WTC11 (cell line): ENCODE data around the gene SP2. TPM values are rescaled to one million over a fixed set of nuclear protein-coding genes. Genes with fewer than 3 reads are reported as not detected.

Experiments
- ATAC-seq: fragments of 200-7000 bp; cut with Tn5 transposase; 2 replicates; pipeline ENCODE4 v1.10.0; 2021; ENCODE audit warnings: mild to moderate bottlenecking, moderate library complexity
- CTCF ChIA-PET: fragments of 300-600 bp; sonication (Branson Sonifier 250); formaldehyde crosslinking; loops from one replicate; lab custom pipeline; 2021; ENCODE audit warnings: antibody characterized with exemption; lab: Charles Lee
- POLR2A ChIA-PET: fragments of 350-600 bp; sonication (Branson Sonifier 250); formaldehyde crosslinking; loops from one replicate; lab custom pipeline; 2021; ENCODE audit warnings: antibody characterized with exemption; lab: Charles Lee
- DNase-seq: peaks from one replicate; pipeline ENCODE4 v3.0.0; 2021; ENCODE audit warnings: low spot score
- H3K27ac Mint-ChIP-seq: 2 replicates; pipeline ENCODE4 v1.8.0; 2021; ENCODE audit warnings: mixed read lengths
- H3K27me3 Mint-ChIP-seq: 2 replicates; pipeline ENCODE4 v1.8.0; 2021; ENCODE audit warnings: low read depth, mild to moderate bottlenecking, moderate library complexity, mixed read lengths
- H3K36me3 Mint-ChIP-seq: 2 replicates; pipeline ENCODE4 v1.8.0; 2021; ENCODE audit warnings: mixed read lengths
- H3K4me1 Mint-ChIP-seq: 2 replicates; pipeline ENCODE4 v1.8.0; 2022; ENCODE audit warnings: mixed read lengths
- H3K4me3 Mint-ChIP-seq: 2 replicates; pipeline ENCODE4 v1.8.0; 2021; ENCODE audit warnings: mild to moderate bottlenecking, moderate library complexity, mixed read lengths
- H3K9me3 Mint-ChIP-seq: 2 replicates; pipeline ENCODE4 v1.8.0; 2021; ENCODE audit warnings: mixed read lengths
- CREB1 ChIP-seq: sonication (generic); formaldehyde crosslinking; IDR thresholded peaks from 2 replicates; pipeline ENCODE4 v1.8.0; 2023; ENCODE audit warnings: mild to moderate bottlenecking, missing genetic modification reagents
- EMX1 ChIP-seq: fragments of 250-450 bp; sonication (Bioruptor Pico); IDR thresholded peaks from 2 replicates; pipeline ENCODE4 v1.8.0; 2021; ENCODE audit warnings: mild to moderate bottlenecking
- FOXJ3 ChIP-seq: sonication (generic); formaldehyde crosslinking; IDR thresholded peaks from 2 replicates; pipeline ENCODE4 v1.9.0; 2021; ENCODE audit warnings: missing genetic modification reagents, mild to moderate bottlenecking, borderline replicate concordance
- GRHL2 ChIP-seq: fragments of 250-450 bp; sonication (Bioruptor Pico); IDR thresholded peaks from 2 replicates; pipeline ENCODE4 v1.8.0; 2022; ENCODE audit warnings: mild to moderate bottlenecking, moderate library complexity; ENCODE audit not compliant: insufficient replicate concordance, severe bottlenecking
- HMGA2 ChIP-seq: fragments of 250-450 bp; sonication (Bioruptor Pico); IDR thresholded peaks from 2 replicates; pipeline ENCODE4 v1.4.0; 2021; ENCODE audit warnings: mild to moderate bottlenecking, moderate library complexity
- NFATC4 ChIP-seq: fragments of 250-450 bp; sonication (Bioruptor Pico); IDR thresholded peaks from 2 replicates; pipeline ENCODE4 v1.9.0; 2021; ENCODE audit warnings: mild to moderate bottlenecking
- NFYB ChIP-seq: sonication (generic); formaldehyde crosslinking; conservative IDR thresholded peaks from 2 replicates; pipeline ENCODE4 v1.8.0; 2022; ENCODE audit warnings: low read depth, missing genetic modification reagents
- RELA ChIP-seq: sonication (generic); formaldehyde crosslinking; IDR thresholded peaks from 2 replicates; pipeline ENCODE4 v1.8.1; 2022; ENCODE audit warnings: missing genetic modification reagents, mild to moderate bottlenecking, borderline replicate concordance
- TEAD4 ChIP-seq: sonication (generic); formaldehyde crosslinking; IDR thresholded peaks from 2 replicates; pipeline ENCODE4 v1.8.0; 2022; ENCODE audit warnings: mild to moderate bottlenecking, missing genetic modification reagents
- ZNF219 ChIP-seq: sonication (generic); formaldehyde crosslinking; IDR thresholded peaks from 2 replicates; pipeline ENCODE4 v1.8.0; 2023; ENCODE audit warnings: missing genetic modification reagents, mild to moderate bottlenecking, borderline replicate concordance
- ZNF396 ChIP-seq: fragments of 250-450 bp; sonication (Bioruptor Pico); IDR thresholded peaks from 2 replicates; pipeline ENCODE4 v1.8.0; 2021; ENCODE audit warnings: mild to moderate bottlenecking, moderate library complexity, borderline replicate concordance
- ZNF423 ChIP-seq: fragments of 250-450 bp; sonication (Bioruptor Pico); IDR thresholded peaks from 2 replicates; pipeline ENCODE4 v2.1.2; 2022; ENCODE audit warnings: mild to moderate bottlenecking, moderate library complexity
- total RNA-seq: library from RNA; stranded (reverse); gene quantifications from 3 replicates; pipeline ENCODE4 v1.2.3, GENCODE V29; 2021
- TF ChIP-seq, protein P1 (sequence below): sonication (generic); formaldehyde crosslinking; IDR thresholded peaks from 2 replicates; pipeline ENCODE4 v1.8.1; 2022; ENCODE audit warnings: mild to moderate bottlenecking, missing genetic modification reagents, moderate library complexity, borderline replicate concordance
- TF ChIP-seq, protein P2 (sequence below): sonication (generic); formaldehyde crosslinking; IDR thresholded peaks from 2 replicates; pipeline ENCODE4 v1.8.1; 2022; ENCODE audit warnings: low read depth, missing genetic modification reagents, borderline replicate concordance
- TF ChIP-seq, protein P3 (sequence below): sonication (generic); formaldehyde crosslinking; IDR thresholded peaks from 2 replicates; pipeline ENCODE4 v1.8.0; 2022; ENCODE audit warnings: mild to moderate bottlenecking, missing genetic modification reagents
- TF ChIP-seq, protein P4 (sequence below): fragments of 200-600 bp; IDR thresholded peaks from 2 replicates; pipeline ENCODE4 v1.8.0; 2022; ENCODE audit warnings: antibody characterized with exemption
- TF ChIP-seq, protein P5 (sequence below): sonication (generic); formaldehyde crosslinking; IDR thresholded peaks from 2 replicates; pipeline ENCODE4 v1.8.0; 2023; ENCODE audit warnings: missing genetic modification reagents, mild to moderate bottlenecking, borderline replicate concordance

The SP2 gene
- total RNA-seq, 1 experiment from 2014 or later, result 9.9 TPM

DNA sequence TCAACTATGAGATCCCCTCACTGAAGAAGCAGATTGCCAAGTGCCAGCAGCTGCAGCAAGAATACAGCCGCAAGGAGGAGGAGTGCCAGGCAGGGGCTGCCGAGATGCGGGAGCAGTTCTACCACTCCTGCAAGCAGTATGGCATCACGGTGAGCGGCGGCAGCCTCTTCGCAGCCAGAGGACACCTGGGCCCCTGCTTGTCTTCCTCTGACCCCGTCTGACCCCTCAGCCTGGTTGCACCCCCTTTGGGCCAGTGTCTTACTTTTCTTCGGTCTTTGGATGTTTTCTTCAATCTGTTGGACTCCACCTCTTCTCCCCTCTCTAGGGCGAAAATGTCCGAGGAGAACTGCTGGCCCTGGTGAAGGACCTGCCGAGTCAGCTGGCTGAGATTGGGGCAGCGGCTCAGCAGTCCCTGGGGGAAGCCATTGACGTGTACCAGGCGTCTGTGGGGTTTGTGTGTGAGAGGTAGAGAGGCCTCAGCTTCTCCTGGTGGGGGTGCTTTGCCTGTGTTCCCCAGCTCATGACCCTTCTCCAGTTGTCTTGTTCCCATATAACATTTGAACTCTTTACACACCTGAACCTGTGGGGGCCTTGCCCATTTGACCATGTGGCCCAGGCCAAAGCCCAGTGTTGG, 79.3 kb downstream of the SP2 start:
- Mint-ChIP-seq H3K27ac (0 out of 2 replicates have a peak overlapping the region, but pooled peaks have one; percentile 3), H3K9me3 (no peaks in the 10 kb centered on the region), H3K36me3 (peaks cover 45% of the 10 kb centered on the region), H3K4me3 (no peak overlapping the region), H3K27me3 (peaks cover 2% of the 10 kb centered on the region), H3K4me1 (peaks cover 12% of the 10 kb centered on the region)
- TF ChIP-seq, protein P1, sequence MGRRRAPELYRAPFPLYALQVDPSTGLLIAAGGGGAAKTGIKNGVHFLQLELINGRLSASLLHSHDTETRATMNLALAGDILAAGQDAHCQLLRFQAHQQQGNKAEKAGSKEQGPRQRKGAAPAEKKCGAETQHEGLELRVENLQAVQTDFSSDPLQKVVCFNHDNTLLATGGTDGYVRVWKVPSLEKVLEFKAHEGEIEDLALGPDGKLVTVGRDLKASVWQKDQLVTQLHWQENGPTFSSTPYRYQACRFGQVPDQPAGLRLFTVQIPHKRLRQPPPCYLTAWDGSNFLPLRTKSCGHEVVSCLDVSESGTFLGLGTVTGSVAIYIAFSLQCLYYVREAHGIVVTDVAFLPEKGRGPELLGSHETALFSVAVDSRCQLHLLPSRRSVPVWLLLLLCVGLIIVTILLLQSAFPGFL, result no peak
- TF ChIP-seq, protein P2, sequence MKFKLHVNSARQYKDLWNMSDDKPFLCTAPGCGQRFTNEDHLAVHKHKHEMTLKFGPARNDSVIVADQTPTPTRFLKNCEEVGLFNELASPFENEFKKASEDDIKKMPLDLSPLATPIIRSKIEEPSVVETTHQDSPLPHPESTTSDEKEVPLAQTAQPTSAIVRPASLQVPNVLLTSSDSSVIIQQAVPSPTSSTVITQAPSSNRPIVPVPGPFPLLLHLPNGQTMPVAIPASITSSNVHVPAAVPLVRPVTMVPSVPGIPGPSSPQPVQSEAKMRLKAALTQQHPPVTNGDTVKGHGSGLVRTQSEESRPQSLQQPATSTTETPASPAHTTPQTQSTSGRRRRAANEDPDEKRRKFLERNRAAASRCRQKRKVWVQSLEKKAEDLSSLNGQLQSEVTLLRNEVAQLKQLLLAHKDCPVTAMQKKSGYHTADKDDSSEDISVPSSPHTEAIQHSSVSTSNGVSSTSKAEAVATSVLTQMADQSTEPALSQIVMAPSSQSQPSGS (CRISPR knock-in tag), result no peak
- TF ChIP-seq, protein P3, sequence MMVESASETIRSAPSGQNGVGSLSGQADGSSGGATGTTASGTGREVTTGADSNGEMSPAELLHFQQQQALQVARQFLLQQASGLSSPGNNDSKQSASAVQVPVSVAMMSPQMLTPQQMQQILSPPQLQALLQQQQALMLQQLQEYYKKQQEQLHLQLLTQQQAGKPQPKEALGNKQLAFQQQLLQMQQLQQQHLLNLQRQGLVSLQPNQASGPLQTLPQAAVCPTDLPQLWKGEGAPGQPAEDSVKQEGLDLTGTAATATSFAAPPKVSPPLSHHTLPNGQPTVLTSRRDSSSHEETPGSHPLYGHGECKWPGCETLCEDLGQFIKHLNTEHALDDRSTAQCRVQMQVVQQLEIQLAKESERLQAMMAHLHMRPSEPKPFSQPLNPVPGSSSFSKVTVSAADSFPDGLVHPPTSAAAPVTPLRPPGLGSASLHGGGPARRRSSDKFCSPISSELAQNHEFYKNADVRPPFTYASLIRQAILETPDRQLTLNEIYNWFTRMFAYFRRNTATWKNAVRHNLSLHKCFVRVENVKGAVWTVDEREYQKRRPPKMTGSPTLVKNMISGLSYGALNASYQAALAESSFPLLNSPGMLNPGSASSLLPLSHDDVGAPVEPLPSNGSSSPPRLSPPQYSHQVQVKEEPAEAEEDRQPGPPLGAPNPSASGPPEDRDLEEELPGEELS (CRISPR knock-in tag), result no peak
- TF ChIP-seq, protein P4, sequence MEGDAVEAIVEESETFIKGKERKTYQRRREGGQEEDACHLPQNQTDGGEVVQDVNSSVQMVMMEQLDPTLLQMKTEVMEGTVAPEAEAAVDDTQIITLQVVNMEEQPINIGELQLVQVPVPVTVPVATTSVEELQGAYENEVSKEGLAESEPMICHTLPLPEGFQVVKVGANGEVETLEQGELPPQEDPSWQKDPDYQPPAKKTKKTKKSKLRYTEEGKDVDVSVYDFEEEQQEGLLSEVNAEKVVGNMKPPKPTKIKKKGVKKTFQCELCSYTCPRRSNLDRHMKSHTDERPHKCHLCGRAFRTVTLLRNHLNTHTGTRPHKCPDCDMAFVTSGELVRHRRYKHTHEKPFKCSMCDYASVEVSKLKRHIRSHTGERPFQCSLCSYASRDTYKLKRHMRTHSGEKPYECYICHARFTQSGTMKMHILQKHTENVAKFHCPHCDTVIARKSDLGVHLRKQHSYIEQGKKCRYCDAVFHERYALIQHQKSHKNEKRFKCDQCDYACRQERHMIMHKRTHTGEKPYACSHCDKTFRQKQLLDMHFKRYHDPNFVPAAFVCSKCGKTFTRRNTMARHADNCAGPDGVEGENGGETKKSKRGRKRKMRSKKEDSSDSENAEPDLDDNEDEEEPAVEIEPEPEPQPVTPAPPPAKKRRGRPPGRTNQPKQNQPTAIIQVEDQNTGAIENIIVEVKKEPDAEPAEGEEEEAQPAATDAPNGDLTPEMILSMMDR, result peak; percentile 23; the same call in 1 of the 2 replicates
- TF ChIP-seq HMGA2 (CRISPR knock-in tag) (no peak), GRHL2 (CRISPR knock-in tag) (no peak)
- POLR2A ChIA-PET, result no interaction called here
- ATAC-seq (peak; percentile 3; the same call in 1 of the 2 replicates), DNase-seq (peak; percentile 64)
- CTCF ChIA-PET, result interaction anchor here (0.8 to 7.3 kb wide), 6 partner anchors 17 to 50 kb away, joined by 3 to 242 read pairs (median 4); partner anchors contain the start of genes PNPO and PRR15L

DNA sequence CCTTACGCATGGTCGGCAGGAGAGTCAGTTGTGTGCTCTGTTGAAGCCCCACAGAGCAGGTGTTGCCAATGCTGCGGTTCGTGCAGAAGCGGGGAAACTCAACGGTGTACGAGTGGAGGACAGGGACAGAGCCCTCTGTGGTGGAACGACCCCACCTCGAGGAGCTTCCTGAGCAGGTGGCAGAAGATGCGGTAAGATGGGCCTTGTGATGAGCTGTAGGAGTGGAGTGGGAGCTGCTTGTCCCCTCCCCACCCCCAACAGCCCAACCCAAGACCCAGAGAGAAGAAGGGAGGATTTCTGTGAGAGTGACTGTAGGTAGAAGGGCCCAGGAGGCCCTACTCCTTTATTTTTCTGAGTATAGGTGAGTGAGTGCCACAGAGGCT, 79.8 kb downstream of the SP2 start:
- ATAC-seq (no peak), DNase-seq (no peak)
- H3K4me1 Mint-ChIP-seq, result peaks cover 9% of the 10 kb centered on the region
- H3K36me3 Mint-ChIP-seq, result peaks cover 50% of the 10 kb centered on the region
- TF ChIP-seq ZNF423 (CRISPR knock-in tag), result no peak
- TF ChIP-seq RELA (CRISPR knock-in tag), result no peak
- TF ChIP-seq FOXJ3 (CRISPR knock-in tag), result no peak
- TF ChIP-seq TEAD4 (CRISPR knock-in tag), result no peak
- no peak for TF ChIP-seq NFYB
- TF ChIP-seq ZNF396 (CRISPR knock-in tag), result no peak
- TF ChIP-seq ZNF219 (CRISPR knock-in tag), result no peak
- TF ChIP-seq, protein P5, sequence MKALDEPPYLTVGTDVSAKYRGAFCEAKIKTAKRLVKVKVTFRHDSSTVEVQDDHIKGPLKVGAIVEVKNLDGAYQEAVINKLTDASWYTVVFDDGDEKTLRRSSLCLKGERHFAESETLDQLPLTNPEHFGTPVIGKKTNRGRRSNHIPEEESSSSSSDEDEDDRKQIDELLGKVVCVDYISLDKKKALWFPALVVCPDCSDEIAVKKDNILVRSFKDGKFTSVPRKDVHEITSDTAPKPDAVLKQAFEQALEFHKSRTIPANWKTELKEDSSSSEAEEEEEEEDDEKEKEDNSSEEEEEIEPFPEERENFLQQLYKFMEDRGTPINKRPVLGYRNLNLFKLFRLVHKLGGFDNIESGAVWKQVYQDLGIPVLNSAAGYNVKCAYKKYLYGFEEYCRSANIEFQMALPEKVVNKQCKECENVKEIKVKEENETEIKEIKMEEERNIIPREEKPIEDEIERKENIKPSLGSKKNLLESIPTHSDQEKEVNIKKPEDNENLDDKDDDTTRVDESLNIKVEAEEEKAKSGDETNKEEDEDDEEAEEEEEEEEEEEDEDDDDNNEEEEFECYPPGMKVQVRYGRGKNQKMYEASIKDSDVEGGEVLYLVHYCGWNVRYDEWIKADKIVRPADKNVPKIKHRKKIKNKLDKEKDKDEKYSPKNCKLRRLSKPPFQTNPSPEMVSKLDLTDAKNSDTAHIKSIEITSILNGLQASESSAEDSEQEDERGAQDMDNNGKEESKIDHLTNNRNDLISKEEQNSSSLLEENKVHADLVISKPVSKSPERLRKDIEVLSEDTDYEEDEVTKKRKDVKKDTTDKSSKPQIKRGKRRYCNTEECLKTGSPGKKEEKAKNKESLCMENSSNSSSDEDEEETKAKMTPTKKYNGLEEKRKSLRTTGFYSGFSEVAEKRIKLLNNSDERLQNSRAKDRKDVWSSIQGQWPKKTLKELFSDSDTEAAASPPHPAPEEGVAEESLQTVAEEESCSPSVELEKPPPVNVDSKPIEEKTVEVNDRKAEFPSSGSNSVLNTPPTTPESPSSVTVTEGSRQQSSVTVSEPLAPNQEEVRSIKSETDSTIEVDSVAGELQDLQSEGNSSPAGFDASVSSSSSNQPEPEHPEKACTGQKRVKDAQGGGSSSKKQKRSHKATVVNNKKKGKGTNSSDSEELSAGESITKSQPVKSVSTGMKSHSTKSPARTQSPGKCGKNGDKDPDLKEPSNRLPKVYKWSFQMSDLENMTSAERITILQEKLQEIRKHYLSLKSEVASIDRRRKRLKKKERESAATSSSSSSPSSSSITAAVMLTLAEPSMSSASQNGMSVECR, result no peak
- TF ChIP-seq NFATC4 (CRISPR knock-in tag), result no peak
- TF ChIP-seq CREB1 (CRISPR knock-in tag), result no peak
- TF ChIP-seq, protein P2 (CRISPR knock-in tag), result no peak
- TF ChIP-seq EMX1, result no peak
- POLR2A ChIA-PET, result no interaction called here
- no peaks in the 10 kb centered on the region for H3K9me3 Mint-ChIP-seq
- CTCF ChIA-PET, result interaction anchor here (0.8 to 7.3 kb wide), 6 partner anchors 17 to 49 kb away, joined by 3 to 242 read pairs (median 4); partner anchors contain the start of genes PNPO and PRR15L
- H3K4me3 Mint-ChIP-seq, result no peak overlapping the region
- H3K27me3 Mint-ChIP-seq, result no peaks in the 10 kb centered on the region
- H3K27ac Mint-ChIP-seq, result 0 out of 2 replicates have a peak overlapping the region, but pooled peaks have one; percentile 3
